Parathyroid adenoma (tissue), 2 donors: ENCODE measurements around the gene TTC27.

Experiments used
- H2AFZ ChIP-seq: fragments of 300-600 bp; sonication (generic); one replicate; pipeline ENCODE4 v1.7.0; 2017; ENCODE audit warnings: antibody characterized with exemption, mild to moderate bottlenecking
- H3K27ac ChIP-seq: fragments of 300-600 bp; sonication (generic); one replicate; pipeline ENCODE4 v1.7.0; 2017
- H3K27me3 ChIP-seq: fragments of 300-600 bp; sonication (generic); one replicate; pipeline ENCODE4 v1.7.0; 2017; ENCODE audit warnings: low read length; ENCODE audit not compliant: control insufficient read depth, insufficient read depth
- H3K36me3 ChIP-seq: fragments of 300-600 bp; sonication (generic); one replicate; pipeline ENCODE4 v1.7.0; 2017; ENCODE audit warnings: low read length; ENCODE audit not compliant: control insufficient read depth, insufficient read depth
- H3K4me1 ChIP-seq: fragments of 300-600 bp; sonication (generic); one replicate; pipeline ENCODE4 v1.7.0; 2017; ENCODE audit warnings: control low read depth
- H3K4me2 ChIP-seq: fragments of 300-600 bp; sonication (generic); one replicate; pipeline ENCODE4 v1.7.0; 2017; ENCODE audit warnings: low read length
- H3K4me3 ChIP-seq: fragments of 300-600 bp; sonication (generic); one replicate; pipeline ENCODE4 v1.7.0; 2017; ENCODE audit warnings: low read depth, low read length
- H3K79me2 ChIP-seq: fragments of 300-600 bp; sonication (generic); one replicate; pipeline ENCODE4 v1.7.0; 2017; ENCODE audit warnings: control low read depth
- H3K9ac ChIP-seq: fragments of 300-600 bp; sonication (generic); one replicate; pipeline ENCODE4 v1.7.0; 2017; ENCODE audit warnings: mild to moderate bottlenecking
- H3K9me3 ChIP-seq: fragments of 300-600 bp; sonication (generic); one replicate; pipeline ENCODE4 v1.7.0; 2017; ENCODE audit warnings: low read length; ENCODE audit not compliant: control insufficient read depth
- TF ChIP-seq, protein P1 (sequence below): fragments of 300-600 bp; sonication (generic); IDR thresholded peaks from one replicate; pipeline ENCODE4 v1.7.0; 2017; ENCODE audit warnings: antibody characterized with exemption, mild to moderate bottlenecking
- donor health status: primary hyperparathyroidism.

Gene TTC27

GRCh38 chr2:32678825-32679224 lies 51.0 kb downstream of the TTC27 start:
- Histone ChIP-seq H3K27ac (no peak overlapping the region), H2AFZ (no peak overlapping the region), H3K36me3 (no peaks in the 10 kb centered on the region)

DNA sequence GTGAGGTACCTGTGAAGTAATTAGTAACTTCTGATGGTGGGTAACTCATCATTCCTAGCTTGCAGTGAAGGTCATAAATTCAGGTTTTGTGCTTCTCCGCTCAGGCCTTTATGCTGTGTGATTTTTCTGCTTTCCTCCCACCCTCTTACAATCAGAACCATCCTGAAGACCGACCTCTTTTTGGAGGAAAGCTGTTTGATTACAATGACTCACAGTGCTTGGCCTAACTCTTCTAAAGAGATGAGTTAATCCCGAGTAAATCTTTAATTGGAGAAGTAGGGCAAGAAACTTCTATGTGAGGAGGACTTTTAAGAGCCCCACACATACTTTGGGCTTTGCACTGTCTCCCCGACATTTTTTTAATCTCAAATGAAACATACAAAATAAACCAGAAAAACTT lies 53.1 kb downstream of the TTC27 start:
- Histone ChIP-seq H3K9ac (no peak overlapping the region), H3K27ac (no peak overlapping the region), H3K4me2 (no peak overlapping the region), H3K4me1 (no peaks in the 10 kb centered on the region), H3K4me3 (no peak overlapping the region), H3K9me3 (no peaks in the 10 kb centered on the region), H3K27me3 (no peaks in the 10 kb centered on the region), H3K36me3 (no peaks in the 10 kb centered on the region), H3K79me2 (no peaks in the 10 kb centered on the region), H2AFZ (no peak overlapping the region)
- TF ChIP-seq, protein P1, sequence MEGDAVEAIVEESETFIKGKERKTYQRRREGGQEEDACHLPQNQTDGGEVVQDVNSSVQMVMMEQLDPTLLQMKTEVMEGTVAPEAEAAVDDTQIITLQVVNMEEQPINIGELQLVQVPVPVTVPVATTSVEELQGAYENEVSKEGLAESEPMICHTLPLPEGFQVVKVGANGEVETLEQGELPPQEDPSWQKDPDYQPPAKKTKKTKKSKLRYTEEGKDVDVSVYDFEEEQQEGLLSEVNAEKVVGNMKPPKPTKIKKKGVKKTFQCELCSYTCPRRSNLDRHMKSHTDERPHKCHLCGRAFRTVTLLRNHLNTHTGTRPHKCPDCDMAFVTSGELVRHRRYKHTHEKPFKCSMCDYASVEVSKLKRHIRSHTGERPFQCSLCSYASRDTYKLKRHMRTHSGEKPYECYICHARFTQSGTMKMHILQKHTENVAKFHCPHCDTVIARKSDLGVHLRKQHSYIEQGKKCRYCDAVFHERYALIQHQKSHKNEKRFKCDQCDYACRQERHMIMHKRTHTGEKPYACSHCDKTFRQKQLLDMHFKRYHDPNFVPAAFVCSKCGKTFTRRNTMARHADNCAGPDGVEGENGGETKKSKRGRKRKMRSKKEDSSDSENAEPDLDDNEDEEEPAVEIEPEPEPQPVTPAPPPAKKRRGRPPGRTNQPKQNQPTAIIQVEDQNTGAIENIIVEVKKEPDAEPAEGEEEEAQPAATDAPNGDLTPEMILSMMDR = no peak

More at GRCh38 chr2:32678825-32679224, 51.0 kb downstream of the TTC27 start:
- H3K9me3 ChIP-seq = no peaks in the 10 kb centered on the region
- no peak overlapping the region for H3K4me2 ChIP-seq
- no peak overlapping the region for H3K4me3 ChIP-seq
- H3K9ac ChIP-seq = no peak overlapping the region
- H3K27me3 ChIP-seq = no peaks in the 10 kb centered on the region
- no peaks in the 10 kb centered on the region for H3K79me2 ChIP-seq
- no peaks in the 10 kb centered on the region for H3K4me1 ChIP-seq
- TF ChIP-seq, protein P1 = no peak

GRCh38 chr2:32683520-32684086 lies 55.8 kb downstream of the TTC27 start:
- no peak overlapping the region for H2AFZ ChIP-seq
- TF ChIP-seq, protein P1 = no peak
- H3K9me3 ChIP-seq = no peaks in the 10 kb centered on the region
- H3K27me3 ChIP-seq = no peaks in the 10 kb centered on the region
- no peaks in the 10 kb centered on the region for H3K4me1 ChIP-seq
- H3K4me3 ChIP-seq = no peak overlapping the region
- no peak overlapping the region for H3K4me2 ChIP-seq
- no peak overlapping the region for H3K27ac ChIP-seq
- H3K9ac ChIP-seq = no peak overlapping the region
- no peaks in the 10 kb centered on the region for H3K79me2 ChIP-seq
- no peaks in the 10 kb centered on the region for H3K36me3 ChIP-seq

DNA sequence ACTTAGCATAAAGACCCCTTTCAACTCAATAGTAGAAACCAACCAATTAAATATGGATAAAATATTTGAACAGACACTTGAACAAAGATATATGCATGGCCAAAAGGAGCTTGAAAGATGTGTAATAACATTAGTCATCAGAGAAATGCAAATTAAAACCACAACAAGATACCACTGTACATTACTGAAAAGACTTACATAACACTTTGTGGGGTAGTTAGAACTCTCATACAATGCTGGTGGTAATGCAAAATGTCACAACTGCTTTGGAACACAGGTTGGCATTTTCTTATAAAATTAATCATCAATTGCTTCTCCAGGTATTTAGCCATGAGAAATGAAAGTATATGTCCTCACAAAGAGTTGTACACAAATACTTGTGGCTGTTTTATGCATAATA lies 60.7 kb downstream of the TTC27 start:
- no peaks in the 10 kb centered on the region for H3K79me2 ChIP-seq
- no peaks in the 10 kb centered on the region for H3K36me3 ChIP-seq
- no peak overlapping the region for H3K4me3 ChIP-seq
- no peak overlapping the region for H3K27ac ChIP-seq
- H3K4me1 ChIP-seq = no peaks in the 10 kb centered on the region
- TF ChIP-seq, protein P1 = no peak
- no peaks in the 10 kb centered on the region for H3K27me3 ChIP-seq
- no peaks in the 10 kb centered on the region for H3K9me3 ChIP-seq
- no peak overlapping the region for H3K9ac ChIP-seq
- H3K4me2 ChIP-seq = no peak overlapping the region
- H2AFZ ChIP-seq = no peak overlapping the region

DNA sequence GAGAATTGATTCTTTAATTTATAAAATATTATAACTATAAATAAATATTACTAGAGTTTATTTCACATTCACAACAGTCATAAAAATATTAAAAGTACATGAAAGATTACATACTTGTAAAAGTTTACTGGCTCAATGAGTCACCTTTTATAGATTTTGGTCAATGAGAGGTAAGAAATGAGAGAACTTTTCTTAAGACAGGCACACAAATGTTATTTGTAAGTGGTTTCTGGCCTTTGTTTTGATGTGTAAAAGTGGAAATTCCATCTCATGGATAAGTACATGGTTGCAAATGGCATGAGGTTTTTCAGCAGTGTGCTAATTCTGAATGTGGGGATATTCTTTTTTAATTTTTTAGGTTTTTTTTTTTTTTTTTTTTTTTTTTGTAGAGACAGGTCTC lies 63.8 kb downstream of the TTC27 start:
- Histone ChIP-seq H3K9ac (no peak overlapping the region), H3K36me3 (no peaks in the 10 kb centered on the region), H3K4me2 (no peak overlapping the region), H3K9me3 (no peaks in the 10 kb centered on the region), H2AFZ (no peak overlapping the region), H3K79me2 (no peaks in the 10 kb centered on the region), H3K4me3 (no peak overlapping the region), H3K4me1 (no peaks in the 10 kb centered on the region), H3K27me3 (no peaks in the 10 kb centered on the region), H3K27ac (no peak overlapping the region)
- TF ChIP-seq, protein P1 = no peak
